WTC11 (cell line): ENCODE results near the gene SLC30A2. TPM values are rescaled to one million over a fixed set of nuclear protein-coding genes. Genes with fewer than 3 reads are reported as not detected.

ENCODE experiments used
- ATAC-seq: fragments of 200-7000 bp; cut with Tn5 transposase; 2 replicates; pipeline ENCODE4 v1.10.0; 2021; ENCODE audit warnings: mild to moderate bottlenecking, moderate library complexity
- CTCF ChIA-PET: fragments of 300-600 bp; sonication (Branson Sonifier 250); formaldehyde crosslinking; loops from one replicate; lab custom pipeline; 2021; ENCODE audit warnings: antibody characterized with exemption; lab: Charles Lee
- POLR2A ChIA-PET: fragments of 350-600 bp; sonication (Branson Sonifier 250); formaldehyde crosslinking; loops from one replicate; lab custom pipeline; 2021; ENCODE audit warnings: antibody characterized with exemption; lab: Charles Lee
- DNase-seq: peaks from one replicate; pipeline ENCODE4 v3.0.0; 2021; ENCODE audit warnings: low spot score
- H3K27ac Mint-ChIP-seq: 2 replicates; pipeline ENCODE4 v1.8.0; 2021; ENCODE audit warnings: mixed read lengths
- H3K27me3 Mint-ChIP-seq: 2 replicates; pipeline ENCODE4 v1.8.0; 2021; ENCODE audit warnings: low read depth, mild to moderate bottlenecking, moderate library complexity, mixed read lengths
- H3K36me3 Mint-ChIP-seq: 2 replicates; pipeline ENCODE4 v1.8.0; 2021; ENCODE audit warnings: mixed read lengths
- H3K4me1 Mint-ChIP-seq: 2 replicates; pipeline ENCODE4 v1.8.0; 2022; ENCODE audit warnings: mixed read lengths
- H3K4me3 Mint-ChIP-seq: 2 replicates; pipeline ENCODE4 v1.8.0; 2021; ENCODE audit warnings: mild to moderate bottlenecking, moderate library complexity, mixed read lengths
- H3K9me3 Mint-ChIP-seq: 2 replicates; pipeline ENCODE4 v1.8.0; 2021; ENCODE audit warnings: mixed read lengths
- ATF1 ChIP-seq: sonication (generic); formaldehyde crosslinking; IDR thresholded peaks from 2 replicates; pipeline ENCODE4 v1.8.1; 2023; ENCODE audit warnings: mild to moderate bottlenecking, moderate library complexity, missing genetic modification reagents
- CBFB ChIP-seq: sonication (generic); formaldehyde crosslinking; IDR thresholded peaks from 2 replicates; pipeline ENCODE4 v1.8.1; 2022; ENCODE audit warnings: mild to moderate bottlenecking, low read depth, missing genetic modification reagents
- ESRRA ChIP-seq: sonication (generic); formaldehyde crosslinking; IDR thresholded peaks from 2 replicates; pipeline ENCODE4 v1.8.1; 2022; ENCODE audit warnings: mild to moderate bottlenecking, missing genetic modification reagents, borderline replicate concordance
- HMGA2 ChIP-seq: fragments of 250-450 bp; sonication (Bioruptor Pico); IDR thresholded peaks from 2 replicates; pipeline ENCODE4 v1.4.0; 2021; ENCODE audit warnings: mild to moderate bottlenecking, moderate library complexity
- NFE2L1 ChIP-seq: sonication (generic); formaldehyde crosslinking; IDR thresholded peaks from 2 replicates; pipeline ENCODE4 v1.8.1; 2023; ENCODE audit warnings: missing genetic modification reagents
- NR1H2 ChIP-seq: sonication (generic); formaldehyde crosslinking; IDR thresholded peaks from 2 replicates; pipeline ENCODE4 v1.9.0; 2021; ENCODE audit warnings: mild to moderate bottlenecking, moderate library complexity, missing genetic modification reagents
- NR2C2 ChIP-seq: sonication (generic); formaldehyde crosslinking; IDR thresholded peaks from 2 replicates; pipeline ENCODE4 v1.8.0; 2022; ENCODE audit warnings: mild to moderate bottlenecking, missing genetic modification reagents
- ZNF219 ChIP-seq: sonication (generic); formaldehyde crosslinking; IDR thresholded peaks from 2 replicates; pipeline ENCODE4 v1.8.0; 2023; ENCODE audit warnings: missing genetic modification reagents, mild to moderate bottlenecking, borderline replicate concordance
- ZNF396 ChIP-seq: fragments of 250-450 bp; sonication (Bioruptor Pico); IDR thresholded peaks from 2 replicates; pipeline ENCODE4 v1.8.0; 2021; ENCODE audit warnings: mild to moderate bottlenecking, moderate library complexity, borderline replicate concordance
- ZNF671 ChIP-seq: fragments of 250-450 bp; sonication (Bioruptor Pico); IDR thresholded peaks from 2 replicates; pipeline ENCODE4 v1.8.0; 2021; ENCODE audit warnings: mild to moderate bottlenecking
- total RNA-seq: library from RNA; stranded (reverse); gene quantifications from 3 replicates; pipeline ENCODE4 v1.2.3, GENCODE V29; 2021
- TF ChIP-seq, protein P1 (sequence below): sonication (generic); formaldehyde crosslinking; conservative IDR thresholded peaks from 2 replicates; pipeline ENCODE4 v1.8.1; 2022; ENCODE audit warnings: mild to moderate bottlenecking, missing genetic modification reagents
- TF ChIP-seq, protein P2 (sequence below): sonication (generic); formaldehyde crosslinking; IDR thresholded peaks from 2 replicates; pipeline ENCODE4 v1.8.0; 2023; ENCODE audit warnings: mild to moderate bottlenecking, missing genetic modification reagents
- TF ChIP-seq, protein P3 (sequence below): fragments of 250-450 bp; sonication (Bioruptor Pico); IDR thresholded peaks from 2 replicates; pipeline ENCODE4 v1.9.0; 2021; ENCODE audit warnings: mild to moderate bottlenecking, borderline replicate concordance
- TF ChIP-seq, protein P4 (sequence below): sonication (generic); formaldehyde crosslinking; IDR thresholded peaks from 2 replicates; pipeline ENCODE4 v1.8.1; 2022; ENCODE audit warnings: mild to moderate bottlenecking, missing genetic modification reagents, moderate library complexity, borderline replicate concordance
- TF ChIP-seq, protein P5 (sequence below): sonication (generic); formaldehyde crosslinking; IDR thresholded peaks from 2 replicates; pipeline ENCODE4 v1.8.0; 2023; ENCODE audit warnings: missing genetic modification reagents
- TF ChIP-seq, protein P6 (sequence below): sonication (generic); formaldehyde crosslinking; IDR thresholded peaks from 2 replicates; pipeline ENCODE4 v1.8.1; 2023; ENCODE audit warnings: mild to moderate bottlenecking, missing genetic modification reagents, moderate library complexity

The SLC30A2 gene
- total RNA-seq, 1 experiment from 2014 or later = 0.15 TPM

- Mint-ChIP-seq H3K27me3 (peaks cover 42% of the 10 kb centered on the region), H3K4me1 (no peaks in the 10 kb centered on the region), H3K36me3 (no peaks in the 10 kb centered on the region), H3K4me3 (no peak overlapping the region), H3K9me3 (no peaks in the 10 kb centered on the region), H3K27ac (no peak overlapping the region)
- TF ChIP-seq, protein P1, sequence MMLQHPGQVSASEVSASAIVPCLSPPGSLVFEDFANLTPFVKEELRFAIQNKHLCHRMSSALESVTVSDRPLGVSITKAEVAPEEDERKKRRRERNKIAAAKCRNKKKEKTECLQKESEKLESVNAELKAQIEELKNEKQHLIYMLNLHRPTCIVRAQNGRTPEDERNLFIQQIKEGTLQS (CRISPR knock-in tag) = no peak
- TF ChIP-seq ZNF396 (CRISPR knock-in tag) = no peak
- TF ChIP-seq ZNF671 (CRISPR knock-in tag) = no peak
- TF ChIP-seq NFE2L1 (CRISPR knock-in tag) = no peak
- no peak for TF ChIP-seq ATF1 (CRISPR knock-in tag)
- TF ChIP-seq, protein P2, sequence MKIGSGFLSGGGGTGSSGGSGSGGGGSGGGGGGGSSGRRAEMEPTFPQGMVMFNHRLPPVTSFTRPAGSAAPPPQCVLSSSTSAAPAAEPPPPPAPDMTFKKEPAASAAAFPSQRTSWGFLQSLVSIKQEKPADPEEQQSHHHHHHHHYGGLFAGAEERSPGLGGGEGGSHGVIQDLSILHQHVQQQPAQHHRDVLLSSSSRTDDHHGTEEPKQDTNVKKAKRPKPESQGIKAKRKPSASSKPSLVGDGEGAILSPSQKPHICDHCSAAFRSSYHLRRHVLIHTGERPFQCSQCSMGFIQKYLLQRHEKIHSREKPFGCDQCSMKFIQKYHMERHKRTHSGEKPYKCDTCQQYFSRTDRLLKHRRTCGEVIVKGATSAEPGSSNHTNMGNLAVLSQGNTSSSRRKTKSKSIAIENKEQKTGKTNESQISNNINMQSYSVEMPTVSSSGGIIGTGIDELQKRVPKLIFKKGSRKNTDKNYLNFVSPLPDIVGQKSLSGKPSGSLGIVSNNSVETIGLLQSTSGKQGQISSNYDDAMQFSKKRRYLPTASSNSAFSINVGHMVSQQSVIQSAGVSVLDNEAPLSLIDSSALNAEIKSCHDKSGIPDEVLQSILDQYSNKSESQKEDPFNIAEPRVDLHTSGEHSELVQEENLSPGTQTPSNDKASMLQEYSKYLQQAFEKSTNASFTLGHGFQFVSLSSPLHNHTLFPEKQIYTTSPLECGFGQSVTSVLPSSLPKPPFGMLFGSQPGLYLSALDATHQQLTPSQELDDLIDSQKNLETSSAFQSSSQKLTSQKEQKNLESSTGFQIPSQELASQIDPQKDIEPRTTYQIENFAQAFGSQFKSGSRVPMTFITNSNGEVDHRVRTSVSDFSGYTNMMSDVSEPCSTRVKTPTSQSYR = no peak
- TF ChIP-seq, protein P3, sequence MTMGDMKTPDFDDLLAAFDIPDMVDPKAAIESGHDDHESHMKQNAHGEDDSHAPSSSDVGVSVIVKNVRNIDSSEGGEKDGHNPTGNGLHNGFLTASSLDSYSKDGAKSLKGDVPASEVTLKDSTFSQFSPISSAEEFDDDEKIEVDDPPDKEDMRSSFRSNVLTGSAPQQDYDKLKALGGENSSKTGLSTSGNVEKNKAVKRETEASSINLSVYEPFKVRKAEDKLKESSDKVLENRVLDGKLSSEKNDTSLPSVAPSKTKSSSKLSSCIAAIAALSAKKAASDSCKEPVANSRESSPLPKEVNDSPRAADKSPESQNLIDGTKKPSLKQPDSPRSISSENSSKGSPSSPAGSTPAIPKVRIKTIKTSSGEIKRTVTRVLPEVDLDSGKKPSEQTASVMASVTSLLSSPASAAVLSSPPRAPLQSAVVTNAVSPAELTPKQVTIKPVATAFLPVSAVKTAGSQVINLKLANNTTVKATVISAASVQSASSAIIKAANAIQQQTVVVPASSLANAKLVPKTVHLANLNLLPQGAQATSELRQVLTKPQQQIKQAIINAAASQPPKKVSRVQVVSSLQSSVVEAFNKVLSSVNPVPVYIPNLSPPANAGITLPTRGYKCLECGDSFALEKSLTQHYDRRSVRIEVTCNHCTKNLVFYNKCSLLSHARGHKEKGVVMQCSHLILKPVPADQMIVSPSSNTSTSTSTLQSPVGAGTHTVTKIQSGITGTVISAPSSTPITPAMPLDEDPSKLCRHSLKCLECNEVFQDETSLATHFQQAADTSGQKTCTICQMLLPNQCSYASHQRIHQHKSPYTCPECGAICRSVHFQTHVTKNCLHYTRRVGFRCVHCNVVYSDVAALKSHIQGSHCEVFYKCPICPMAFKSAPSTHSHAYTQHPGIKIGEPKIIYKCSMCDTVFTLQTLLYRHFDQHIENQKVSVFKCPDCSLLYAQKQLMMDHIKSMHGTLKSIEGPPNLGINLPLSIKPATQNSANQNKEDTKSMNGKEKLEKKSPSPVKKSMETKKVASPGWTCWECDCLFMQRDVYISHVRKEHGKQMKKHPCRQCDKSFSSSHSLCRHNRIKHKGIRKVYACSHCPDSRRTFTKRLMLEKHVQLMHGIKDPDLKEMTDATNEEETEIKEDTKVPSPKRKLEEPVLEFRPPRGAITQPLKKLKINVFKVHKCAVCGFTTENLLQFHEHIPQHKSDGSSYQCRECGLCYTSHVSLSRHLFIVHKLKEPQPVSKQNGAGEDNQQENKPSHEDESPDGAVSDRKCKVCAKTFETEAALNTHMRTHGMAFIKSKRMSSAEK (CRISPR knock-in tag) = no peak
- TF ChIP-seq ESRRA (CRISPR knock-in tag) = no peak
- no peak for TF ChIP-seq ZNF219 (CRISPR knock-in tag)
- TF ChIP-seq, protein P4, sequence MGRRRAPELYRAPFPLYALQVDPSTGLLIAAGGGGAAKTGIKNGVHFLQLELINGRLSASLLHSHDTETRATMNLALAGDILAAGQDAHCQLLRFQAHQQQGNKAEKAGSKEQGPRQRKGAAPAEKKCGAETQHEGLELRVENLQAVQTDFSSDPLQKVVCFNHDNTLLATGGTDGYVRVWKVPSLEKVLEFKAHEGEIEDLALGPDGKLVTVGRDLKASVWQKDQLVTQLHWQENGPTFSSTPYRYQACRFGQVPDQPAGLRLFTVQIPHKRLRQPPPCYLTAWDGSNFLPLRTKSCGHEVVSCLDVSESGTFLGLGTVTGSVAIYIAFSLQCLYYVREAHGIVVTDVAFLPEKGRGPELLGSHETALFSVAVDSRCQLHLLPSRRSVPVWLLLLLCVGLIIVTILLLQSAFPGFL = no peak
- DNase-seq (peak; percentile 32), ATAC-seq (peak; percentile 61; the same call in 1 of the 2 replicates)
- CTCF ChIA-PET = interaction anchor here (0.9 to 4.4 kb wide), 9 partner anchors 9 to 116 kb away, joined by 3 to 27 read pairs (median 4); partner anchors contain the start of genes PAFAH2, SLC30A2 and ZNF593
- POLR2A ChIA-PET = interaction anchor here (0.6 kb wide), 1 partner anchor 315 kb away, joined by 3 read pairs; no protein-coding TSS in a partner anchor
Observed at GRCh38 chr1:26053718-26054560, 8.0 kb upstream of the SLC30A2 start.

DNA sequence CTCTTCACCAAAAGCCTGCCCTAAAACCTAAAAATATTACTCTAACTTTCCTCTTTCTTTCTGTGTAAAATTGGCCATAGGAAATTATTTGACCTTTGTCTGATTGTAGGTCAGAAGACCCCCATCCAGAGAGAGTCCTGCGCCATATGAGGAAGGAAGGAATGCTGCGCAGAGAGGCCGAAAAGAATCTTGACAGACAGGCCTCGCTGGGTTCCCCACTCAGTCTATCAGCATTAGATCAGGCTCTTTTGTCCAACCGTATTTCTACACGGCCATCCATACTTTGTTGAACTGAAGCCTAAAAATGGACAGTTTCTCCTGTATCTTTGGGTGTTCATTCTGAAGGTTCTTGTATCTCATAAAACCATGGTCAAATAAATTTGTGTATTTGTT is 4.3 kb upstream of the SLC30A2 start:
- H3K4me3 Mint-ChIP-seq = no peak overlapping the region
- DNase-seq = no peak
- peaks cover 76% of the 10 kb centered on the region for H3K27me3 Mint-ChIP-seq
- no peaks in the 10 kb centered on the region for H3K9me3 Mint-ChIP-seq
- no peak overlapping the region for H3K27ac Mint-ChIP-seq
- H3K4me1 Mint-ChIP-seq = peaks cover under 1% of the 10 kb centered on the region
- ChIA-PET CTCF (interaction anchor here (0.6 to 2.5 kb wide), 4 partner anchors 14 to 366 kb away, joined by 3 to 11 read pairs (median 4); no protein-coding TSS in a partner anchor), POLR2A (no interaction called here)
- no peak for ATAC-seq
- H3K36me3 Mint-ChIP-seq = no peaks in the 10 kb centered on the region
- TF ChIP-seq, protein P5, sequence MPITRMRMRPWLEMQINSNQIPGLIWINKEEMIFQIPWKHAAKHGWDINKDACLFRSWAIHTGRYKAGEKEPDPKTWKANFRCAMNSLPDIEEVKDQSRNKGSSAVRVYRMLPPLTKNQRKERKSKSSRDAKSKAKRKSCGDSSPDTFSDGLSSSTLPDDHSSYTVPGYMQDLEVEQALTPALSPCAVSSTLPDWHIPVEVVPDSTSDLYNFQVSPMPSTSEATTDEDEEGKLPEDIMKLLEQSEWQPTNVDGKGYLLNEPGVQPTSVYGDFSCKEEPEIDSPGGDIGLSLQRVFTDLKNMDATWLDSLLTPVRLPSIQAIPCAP (CRISPR knock-in tag) = no peak
- TF ChIP-seq, protein P6, sequence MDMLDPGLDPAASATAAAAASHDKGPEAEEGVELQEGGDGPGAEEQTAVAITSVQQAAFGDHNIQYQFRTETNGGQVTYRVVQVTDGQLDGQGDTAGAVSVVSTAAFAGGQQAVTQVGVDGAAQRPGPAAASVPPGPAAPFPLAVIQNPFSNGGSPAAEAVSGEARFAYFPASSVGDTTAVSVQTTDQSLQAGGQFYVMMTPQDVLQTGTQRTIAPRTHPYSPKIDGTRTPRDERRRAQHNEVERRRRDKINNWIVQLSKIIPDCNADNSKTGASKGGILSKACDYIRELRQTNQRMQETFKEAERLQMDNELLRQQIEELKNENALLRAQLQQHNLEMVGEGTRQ (CRISPR knock-in tag) = no peak
- TF ChIP-seq, protein P2 = no peak
- TF ChIP-seq NR1H2 = no peak
- TF ChIP-seq NR2C2 (CRISPR knock-in tag) = no peak
- no peak for TF ChIP-seq ZNF219 (CRISPR knock-in tag)
- no peak for TF ChIP-seq CBFB (CRISPR knock-in tag)
- TF ChIP-seq HMGA2 = no peak
